ENCODE results near the gene COL1A2. TPM values are rescaled to one million over a fixed set of nuclear protein-coding genes. Genes with fewer than 3 reads are reported as not detected.

Gene COL1A2
- total and polyA plus RNA-seq, 2 donors (not counting 1 experiment from before 2014, with no cell fraction given), result 2,400 to 3,638 TPM

GRCh38 chr7:94452239-94452638 lies 57.5 kb downstream of the COL1A2 start:
- Histone ChIP-seq H3K4me2 (ENCODE audit: extremely low read depth, insufficient read depth, low read length) (no peak overlapping the region), H2AFZ (ENCODE audit: low read length) (no peak overlapping the region), H3K9ac (ENCODE audit: insufficient read depth, low read length) (no peak overlapping the region), H3K9me3 (ENCODE audit: control insufficient read depth, insufficient read depth, low read depth, low read length) (no peaks in the 10 kb centered on the region), H3K36me3 (ENCODE audit: control insufficient read depth, insufficient read depth, low read length) (no peaks in the 10 kb centered on the region), H3K27me3 (ENCODE audit: control insufficient read depth, insufficient read depth, low read length) (no peaks in the 10 kb centered on the region), H3K4me1 (ENCODE audit: control insufficient read depth, extremely low read depth, insufficient read depth, low read length) (no peaks in the 10 kb centered on the region), H3K4me3 (replicated peaks in 1 of 4; ENCODE audit: control extremely low read depth in 1 of 4, insufficient read depth in 1 of 4, low read depth in 3 of 4, low read length in 4 of 4) (no peak overlapping the region), H4K20me1 (ENCODE audit: control insufficient read depth, extremely low read depth, insufficient read depth, low read length) (no peaks in the 10 kb centered on the region), H3K79me2 (ENCODE audit: control insufficient read depth, insufficient read depth, low read length) (no peaks in the 10 kb centered on the region), H3K27ac (ENCODE audit: insufficient read depth, low read length) (no peak overlapping the region)
- TF ChIP-seq EZH2 (IDR thresholded peaks at IDR 0.05; ENCODE audit: low read length, missing control alignments), result no peak
- no peak for TF ChIP-seq CTCF (conservative IDR thresholded peaks at IDR 0.05 in 1 of 2, IDR thresholded peaks at IDR 0.05 in 1 of 2; ENCODE audit: low read depth in 1 of 2, low read length in 2 of 2)
- DNase-seq (ENCODE audit: low read depth in 2 of 2), result peak in 1 of 2 donors; percentile 23

GRCh38 chr7:94453898-94454297 lies 59.2 kb downstream of the COL1A2 start:
- Histone ChIP-seq H3K4me2 (ENCODE audit: extremely low read depth, insufficient read depth, low read length) (no peak overlapping the region), H4K20me1 (ENCODE audit: control insufficient read depth, extremely low read depth, insufficient read depth, low read length) (no peaks in the 10 kb centered on the region), H3K36me3 (ENCODE audit: control insufficient read depth, insufficient read depth, low read length) (no peaks in the 10 kb centered on the region), H2AFZ (ENCODE audit: low read length) (no peak overlapping the region), H3K9me3 (ENCODE audit: control insufficient read depth, insufficient read depth, low read depth, low read length) (no peaks in the 10 kb centered on the region), H3K4me1 (ENCODE audit: control insufficient read depth, extremely low read depth, insufficient read depth, low read length) (no peaks in the 10 kb centered on the region), H3K4me3 (replicated peaks in 1 of 4; ENCODE audit: control extremely low read depth in 1 of 4, insufficient read depth in 1 of 4, low read depth in 3 of 4, low read length in 4 of 4) (no peak overlapping the region), H3K27ac (ENCODE audit: insufficient read depth, low read length) (no peak overlapping the region), H3K27me3 (ENCODE audit: control insufficient read depth, insufficient read depth, low read length) (no peaks in the 10 kb centered on the region), H3K79me2 (ENCODE audit: control insufficient read depth, insufficient read depth, low read length) (no peaks in the 10 kb centered on the region), H3K9ac (ENCODE audit: insufficient read depth, low read length) (no peak overlapping the region)
- no peak for DNase-seq (ENCODE audit: low read depth in 2 of 2)
- TF ChIP-seq EZH2 (IDR thresholded peaks at IDR 0.05; ENCODE audit: low read length, missing control alignments) (no peak), CTCF (conservative IDR thresholded peaks at IDR 0.05 in 1 of 2, IDR thresholded peaks at IDR 0.05 in 1 of 2; ENCODE audit: low read depth in 1 of 2, low read length in 2 of 2) (no peak)

- Histone ChIP-seq H3K9ac (ENCODE audit: insufficient read depth, low read length) (no peak overlapping the region), H3K9me3 (ENCODE audit: control insufficient read depth, insufficient read depth, low read depth, low read length) (no peaks in the 10 kb centered on the region), H4K20me1 (ENCODE audit: control insufficient read depth, extremely low read depth, insufficient read depth, low read length) (no peaks in the 10 kb centered on the region), H3K27ac (ENCODE audit: insufficient read depth, low read length) (no peak overlapping the region), H2AFZ (ENCODE audit: low read length) (no peak overlapping the region), H3K4me3 (replicated peaks in 1 of 4; ENCODE audit: control extremely low read depth in 1 of 4, insufficient read depth in 1 of 4, low read depth in 3 of 4, low read length in 4 of 4) (no peak overlapping the region), H3K79me2 (ENCODE audit: control insufficient read depth, insufficient read depth, low read length) (no peaks in the 10 kb centered on the region), H3K27me3 (ENCODE audit: control insufficient read depth, insufficient read depth, low read length) (no peaks in the 10 kb centered on the region), H3K36me3 (ENCODE audit: control insufficient read depth, insufficient read depth, low read length) (no peaks in the 10 kb centered on the region), H3K4me1 (ENCODE audit: control insufficient read depth, extremely low read depth, insufficient read depth, low read length) (no peaks in the 10 kb centered on the region), H3K4me2 (ENCODE audit: extremely low read depth, insufficient read depth, low read length) (no peak overlapping the region)
- DNase-seq (ENCODE audit: low read depth in 2 of 2), result no peak
- TF ChIP-seq CTCF (conservative IDR thresholded peaks at IDR 0.05 in 1 of 2, IDR thresholded peaks at IDR 0.05 in 1 of 2; ENCODE audit: low read depth in 1 of 2, low read length in 2 of 2) (no peak), EZH2 (IDR thresholded peaks at IDR 0.05; ENCODE audit: low read length, missing control alignments) (no peak)
These were observed 63.3 kb downstream of the COL1A2 start for GRCh38 chr7:94458041-94458440.

Measured in fibroblast of lung (primary cell).